K562 (cell line): ENCODE measurements around the gene PRDM15. TPM values are rescaled to one million over a fixed set of nuclear protein-coding genes. Genes with fewer than 3 reads are reported as not detected.

ENCODE experiments used
- DACH1 ChIP-seq: fragments of 450-650 bp; IDR thresholded peaks from 2 replicates; pipeline ENCODE4 v1.6.1; 2018; ENCODE audit not compliant: partially characterized antibody
- HDGF ChIP-seq: fragments of 450-650 bp; IDR thresholded peaks from 2 replicates; pipeline ENCODE4 v1.6.1; 2016
- NFRKB ChIP-seq: fragments of 450-650 bp; IDR thresholded peaks from 2 replicates; pipeline ENCODE4 v1.6.1; 2016; ENCODE audit warnings: low read depth
- PTRF ChIP-seq: fragments of 450-650 bp; IDR thresholded peaks from 2 replicates; pipeline ENCODE4 v1.6.1; 2016; ENCODE audit warnings: mild to moderate bottlenecking, missing genetic modification characterization, missing compliant biosample characterization
- SIN3B ChIP-seq: fragments of 450-650 bp; IDR thresholded peaks from 2 replicates; pipeline ENCODE4 v1.6.1; 2017; ENCODE audit warnings: low read depth, mild to moderate bottlenecking, moderate library complexity
- SREBF1 ChIP-seq: fragments of 150-350 bp; IDR thresholded peaks from 2 replicates; pipeline ENCODE4 v1.6.1; 2014; ENCODE audit warnings: antibody characterized with exemption, low read depth, low read length, borderline replicate concordance
- SRSF3 ChIP-seq: fragments of 200-400 bp; formaldehyde crosslinking; IDR thresholded peaks from 2 replicates; pipeline ENCODE4 v1.6.1; 2016; ENCODE audit warnings: mild to moderate bottlenecking, low read length, moderate library complexity; ENCODE audit not compliant: insufficient read depth
- ZBTB7A ChIP-seq: IDR thresholded peaks from 2 replicates; pipeline ENCODE4 v1.6.1; 2011; ENCODE audit warnings: low read depth, mild to moderate bottlenecking, low read length, moderate library complexity, borderline replicate concordance; ENCODE audit not compliant: control insufficient read depth
- ZNF584 ChIP-seq: fragments of 200-800 bp; sonication (Bioruptor generic); IDR thresholded peaks from 2 replicates; pipeline ENCODE4 v1.6.1; 2016; ENCODE audit warnings: low read depth, mild to moderate bottlenecking, missing genetic modification characterization, missing compliant biosample characterization
- polyA plus RNA-seq, 8 experiments: library from polyadenylated mRNA; depleted of rRNA in 4 of 8; stranded (reverse) in 5 of 8; unstranded in 3 of 8; fragments of >200 nt; fragmentation: Nextera tagmentation in 2 of 8; fragmentation: Illumina TruSeq in 1 of 8; extraction: Ambion mirVana in 2 of 8; extraction: Trizol in 1 of 8; gene quantifications; 2 replicates each; pipeline versions ENCODE4 v1.2.1 to v1.2.3, GENCODE V29; 2011 to 2014; ENCODE audit warnings: inconsistent platforms in 1 of 8, missing spikeins in 1 of 8
- total RNA-seq, 7 experiments: library from RNA; depleted of rRNA in 6 of 7; stranded (reverse); fragments of >200 nt in 6 of 7; fragmentation: Illumina TruSeq in 2 of 7; extraction: Trizol in 2 of 7; gene quantifications; 2 replicates each; pipeline versions ENCODE4 v1.2.1 to v1.2.3, GENCODE V29; 2011 to 2021; ENCODE audit warnings: low replicate concordance in 1 of 7
- TF ChIP-seq, protein P1 (sequence below): fragments of 250-450 bp; sonication (Bioruptor Pico); IDR thresholded peaks from 2 replicates; pipeline ENCODE4 v1.5.0; 2021; ENCODE audit warnings: mild to moderate bottlenecking, moderate library complexity
- TF ChIP-seq, protein P2 (sequence below): fragments of 250-450 bp; sonication (Bioruptor Pico); IDR thresholded peaks from 2 replicates; pipeline ENCODE4 v1.8.0; 2021; ENCODE audit warnings: mild to moderate bottlenecking, moderate library complexity

PRDM15 gene
- total and polyA plus RNA-seq, 9 of the 15 experiments (the other 6 are each of a cell fraction or from before 2014, with no cell fraction given), result 0.93 to 9.2 (median 6.2) TPM

DNA sequence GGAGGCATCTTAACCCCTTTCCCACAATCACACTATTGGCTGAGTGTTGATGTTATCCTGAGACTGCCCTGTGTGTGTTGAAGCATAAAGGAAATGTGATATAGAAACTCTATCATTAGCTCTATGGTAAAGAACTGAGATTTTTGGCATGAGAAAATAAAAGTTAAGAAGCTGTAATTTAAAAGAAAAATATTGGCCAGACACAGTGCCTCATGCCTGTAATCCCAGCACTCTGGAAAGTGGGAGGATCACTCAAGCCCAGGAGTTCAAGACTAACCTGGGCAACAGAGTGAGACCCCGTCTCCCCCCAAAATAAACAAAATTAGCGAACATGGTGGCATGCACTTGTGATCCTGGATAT is 98.1 kb downstream of the PRDM15 start (continued):
- TF ChIP-seq, protein P1, sequence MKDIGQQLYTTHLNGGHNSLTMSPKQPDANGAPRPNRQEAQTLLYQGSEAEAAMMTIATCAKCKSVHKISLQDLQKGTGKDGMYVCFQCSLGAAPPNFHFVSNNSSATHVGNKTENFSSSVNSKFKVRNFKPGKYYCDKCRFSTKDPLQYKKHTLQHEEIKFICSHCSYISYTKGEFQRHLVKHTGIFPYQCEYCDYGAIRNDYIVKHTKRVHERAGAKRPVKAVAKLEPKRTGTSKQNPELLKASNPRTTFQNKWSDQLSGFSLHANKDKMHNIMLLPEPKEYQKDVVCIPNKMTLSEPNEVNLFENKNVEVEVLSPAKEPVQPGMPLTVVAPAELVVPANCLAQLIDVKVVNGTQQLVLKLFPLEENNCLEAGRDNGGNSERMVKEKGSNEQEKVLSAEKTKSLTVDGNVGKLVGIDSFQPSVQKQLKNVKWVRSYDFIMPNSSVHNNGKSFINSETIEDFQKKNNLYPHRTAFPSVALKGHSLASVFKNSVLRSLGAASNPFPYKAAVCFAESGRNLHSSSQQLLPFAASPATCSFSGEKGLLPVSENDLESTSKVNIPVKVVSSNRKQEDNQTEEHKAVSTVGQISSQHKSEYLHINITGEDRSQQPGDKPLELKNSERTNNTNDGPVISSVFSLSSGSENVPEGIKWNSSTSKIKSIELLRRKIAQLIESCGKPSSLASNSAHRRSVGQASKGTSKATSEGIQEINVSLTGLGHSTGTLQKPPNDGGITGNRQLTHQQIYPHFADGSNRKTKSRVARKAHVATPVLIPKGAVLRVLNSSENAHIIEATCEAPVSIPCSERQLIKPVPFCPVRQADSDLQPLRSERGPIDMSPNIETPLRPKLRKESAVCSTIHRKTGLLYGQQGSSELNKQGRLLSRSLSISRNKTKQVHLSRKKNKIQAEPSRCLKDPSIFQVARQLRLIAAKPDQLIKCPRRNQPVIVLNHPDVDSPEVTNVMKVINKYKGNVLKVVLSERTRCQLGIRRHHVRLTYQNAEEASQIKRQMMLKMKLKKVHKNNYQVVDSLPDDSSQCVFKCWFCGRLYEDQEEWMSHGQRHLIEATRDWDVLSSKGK (CRISPR knock-in tag), result no peak
- TF ChIP-seq HDGF (no peak), SRSF3 (no peak), SIN3B (no peak), NFRKB (no peak), ZNF584 (CRISPR knock-in tag) (no peak), PTRF (tag) (no peak), DACH1 (no peak), ZBTB7A (no peak), SREBF1 (no peak)
- TF ChIP-seq, protein P2, sequence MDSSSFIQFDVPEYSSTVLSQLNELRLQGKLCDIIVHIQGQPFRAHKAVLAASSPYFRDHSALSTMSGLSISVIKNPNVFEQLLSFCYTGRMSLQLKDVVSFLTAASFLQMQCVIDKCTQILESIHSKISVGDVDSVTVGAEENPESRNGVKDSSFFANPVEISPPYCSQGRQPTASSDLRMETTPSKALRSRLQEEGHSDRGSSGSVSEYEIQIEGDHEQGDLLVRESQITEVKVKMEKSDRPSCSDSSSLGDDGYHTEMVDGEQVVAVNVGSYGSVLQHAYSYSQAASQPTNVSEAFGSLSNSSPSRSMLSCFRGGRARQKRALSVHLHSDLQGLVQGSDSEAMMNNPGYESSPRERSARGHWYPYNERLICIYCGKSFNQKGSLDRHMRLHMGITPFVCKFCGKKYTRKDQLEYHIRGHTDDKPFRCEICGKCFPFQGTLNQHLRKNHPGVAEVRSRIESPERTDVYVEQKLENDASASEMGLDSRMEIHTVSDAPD (CRISPR knock-in tag), result no peak
